Measurements from ENCODE around the gene CYB561.

GRCh38 chr17:63463771-63464170, 17.7 kb upstream of the CYB561 start:
- TF ChIP-seq PRDM6 (tag by site-specific recombination; IDR thresholded peaks at IDR 0.05) (no peak), ZBTB7A (tag by site-specific recombination; IDR thresholded peaks at IDR 0.05; ENCODE audit: low read depth) (no peak), BCL11B (tag by site-specific recombination; IDR thresholded peaks at IDR 0.05; ENCODE audit: low read depth) (no peak), ZNF157 (tag by site-specific recombination; IDR thresholded peaks at IDR 0.05) (no peak), MYNN (tag by site-specific recombination; IDR thresholded peaks at IDR 0.05; ENCODE audit: borderline replicate concordance) (no peak), CTCF (tag by site-specific recombination; IDR thresholded peaks at IDR 0.05) (no peak), ZNF114 (tag by site-specific recombination; IDR thresholded peaks at IDR 0.05) (no peak), ZNF549 (tag by site-specific recombination; IDR thresholded peaks at IDR 0.05) (no peak)
